ENCODE data around the gene MORC4.

The MORC4 gene

GRCh38 chrX:106935175-106935574 lies 64.8 kb downstream of the MORC4 start:
- DNase-seq (ENCODE audit: low read depth) = no peak
- in situ Hi-C loops (cut with HindIII; ENCODE audit: low sequenced_read_pairs) = no loop called here
- no peak overlapping the region for H3K4me3 ChIP-seq (ENCODE audit: low read depth, low read length)
- TF ChIP-seq CTCF (IDR thresholded peaks at IDR 0.05; ENCODE audit: low read depth, low read length, missing control alignments) = no peak

GRCh38 chrX:106933538-106933961 lies 66.5 kb downstream of the MORC4 start:
- in situ Hi-C loops (cut with HindIII; ENCODE audit: low sequenced_read_pairs) = no loop called here
- TF ChIP-seq CTCF (IDR thresholded peaks at IDR 0.05; ENCODE audit: low read depth, low read length, missing control alignments) = no peak
- DNase-seq (ENCODE audit: low read depth) = no peak
- H3K4me3 ChIP-seq (ENCODE audit: low read depth, low read length) = no peak overlapping the region

- H3K4me3 ChIP-seq (ENCODE audit: low read depth, low read length) = no peak overlapping the region
- in situ Hi-C loops (cut with HindIII; ENCODE audit: low sequenced_read_pairs) = no loop called here
- TF ChIP-seq CTCF (IDR thresholded peaks at IDR 0.05; ENCODE audit: low read depth, low read length, missing control alignments) = no peak
- no peak for DNase-seq (ENCODE audit: low read depth)
Measured at GRCh38 chrX:106932960-106933537, 67.0 kb downstream of the MORC4 start.

- TF ChIP-seq CTCF (IDR thresholded peaks at IDR 0.05; ENCODE audit: low read depth, low read length, missing control alignments) = no peak
- in situ Hi-C loops (cut with HindIII; ENCODE audit: low sequenced_read_pairs) = no loop called here
Measured at GRCh38 chrX:106932492-106932923, 67.5 kb downstream of the MORC4 start.

GRCh38 chrX:106931831-106932491 lies 68.1 kb downstream of the MORC4 start:
- no peak overlapping the region for H3K4me3 ChIP-seq (ENCODE audit: low read depth, low read length)
- no peak for TF ChIP-seq CTCF (IDR thresholded peaks at IDR 0.05; ENCODE audit: low read depth, low read length, missing control alignments)
- no peak for DNase-seq (ENCODE audit: low read depth)
- in situ Hi-C loops (cut with HindIII; ENCODE audit: low sequenced_read_pairs) = no loop called here

More at GRCh38 chrX:106932492-106932923, 67.5 kb downstream of the MORC4 start:
- no peak overlapping the region for H3K4me3 ChIP-seq (ENCODE audit: low read depth, low read length)
- DNase-seq (ENCODE audit: low read depth) = no peak

GRCh38 chrX:106928227-106928626 lies 71.8 kb downstream of the MORC4 start:
- DNase-seq (ENCODE audit: low read depth) = no peak
- in situ Hi-C loops (cut with HindIII; ENCODE audit: low sequenced_read_pairs) = no loop called here
- H3K4me3 ChIP-seq (ENCODE audit: low read depth, low read length) = no peak overlapping the region
- no peak for TF ChIP-seq CTCF (IDR thresholded peaks at IDR 0.05; ENCODE audit: low read depth, low read length, missing control alignments)

Data from astrocyte of the cerebellum (primary cell).